Measurements from ENCODE around the gene IL15RA.
"Not testable (repeated sequence)": the region's sequence is repeated elsewhere in the genome, so short reads cannot be mapped to it uniquely, and the experiment has no call there.

The IL15RA gene

GRCh38 chr10:6006991-6007390 lies 29.6 kb upstream of the IL15RA start:
- Histone ChIP-seq H3K36me3 (ENCODE audit: control insufficient read depth in 1 of 2, insufficient read depth in 2 of 2, low read length in 2 of 2) (no peaks in the 10 kb centered on the region), H3K27me3 (ENCODE audit: control insufficient read depth in 1 of 2, insufficient read depth in 2 of 2, low read length in 2 of 2) (no peaks in the 10 kb centered on the region), H3K9ac (ENCODE audit: low read depth in 1 of 2, low read length in 2 of 2) (no peak overlapping the region), H3K4me1 (ENCODE audit: control insufficient read depth in 1 of 2, insufficient read depth in 2 of 2, low read length in 2 of 2) (no peaks in the 10 kb centered on the region), H3K9me3 (ENCODE audit: control insufficient read depth in 1 of 2, low read length in 2 of 2) (peaks cover 5 to 6% of the 10 kb centered on the region in 2 donors), H3K27ac (ENCODE audit: low read depth, low read length) (no peak overlapping the region), H3K4me3 (ENCODE audit: low read depth in 1 of 2, low read length in 2 of 2) (no peak overlapping the region)

GRCh38 chr10:6006546-6006945 lies 29.2 kb upstream of the IL15RA start:
- no peak overlapping the region for H3K27ac ChIP-seq (ENCODE audit: low read depth, low read length)
- no peaks in the 10 kb centered on the region for H3K4me1 ChIP-seq (ENCODE audit: control insufficient read depth in 1 of 2, insufficient read depth in 2 of 2, low read length in 2 of 2)

GRCh38 chr10:6005856-6006395 lies 28.6 kb upstream of the IL15RA start:
- Histone ChIP-seq H3K27ac (ENCODE audit: low read depth, low read length) (no peak overlapping the region), H3K9ac (ENCODE audit: low read depth in 1 of 2, low read length in 2 of 2) (no peak overlapping the region), H3K4me1 (ENCODE audit: control insufficient read depth in 1 of 2, insufficient read depth in 2 of 2, low read length in 2 of 2) (no peaks in the 10 kb centered on the region), H3K9me3 (ENCODE audit: control insufficient read depth in 1 of 2, low read length in 2 of 2) (peaks cover 5 to 6% of the 10 kb centered on the region in 2 donors), H3K27me3 (ENCODE audit: control insufficient read depth in 1 of 2, insufficient read depth in 2 of 2, low read length in 2 of 2) (no peaks in the 10 kb centered on the region), H3K4me3 (ENCODE audit: low read depth in 1 of 2, low read length in 2 of 2) (no peak overlapping the region), H3K36me3 (ENCODE audit: control insufficient read depth in 1 of 2, insufficient read depth in 2 of 2, low read length in 2 of 2) (no peaks in the 10 kb centered on the region)

More at GRCh38 chr10:6006546-6006945, 29.2 kb upstream of the IL15RA start:
- H3K27me3 ChIP-seq (ENCODE audit: control insufficient read depth in 1 of 2, insufficient read depth in 2 of 2, low read length in 2 of 2): no peaks in the 10 kb centered on the region
- no peak overlapping the region for H3K4me3 ChIP-seq (ENCODE audit: low read depth in 1 of 2, low read length in 2 of 2)
- no peaks in the 10 kb centered on the region for H3K36me3 ChIP-seq (ENCODE audit: control insufficient read depth in 1 of 2, insufficient read depth in 2 of 2, low read length in 2 of 2)
- peaks cover 5 to 6% of the 10 kb centered on the region in 2 donors for H3K9me3 ChIP-seq (ENCODE audit: control insufficient read depth in 1 of 2, low read length in 2 of 2)
- H3K9ac ChIP-seq (ENCODE audit: low read depth in 1 of 2, low read length in 2 of 2): no peak overlapping the region

- not testable (repeated sequence) for H3K9ac ChIP-seq (ENCODE audit: low read depth in 1 of 2, low read length in 2 of 2); H3K27ac ChIP-seq (ENCODE audit: low read depth, low read length); H3K27me3 ChIP-seq (ENCODE audit: control insufficient read depth in 1 of 2, insufficient read depth in 2 of 2, low read length in 2 of 2); H3K36me3 ChIP-seq (ENCODE audit: control insufficient read depth in 1 of 2, insufficient read depth in 2 of 2, low read length in 2 of 2); H3K4me1 ChIP-seq (ENCODE audit: control insufficient read depth in 1 of 2, insufficient read depth in 2 of 2, low read length in 2 of 2); H3K9me3 ChIP-seq (ENCODE audit: control insufficient read depth in 1 of 2, low read length in 2 of 2); H3K4me3 ChIP-seq (ENCODE audit: low read depth in 1 of 2, low read length in 2 of 2)
Measured at GRCh38 chr10:6005161-6005804, 27.9 kb upstream of the IL15RA start.

GRCh38 chr10:6002809-6003510 lies 25.6 kb upstream of the IL15RA start:
- Histone ChIP-seq H3K4me1 (ENCODE audit: control insufficient read depth in 1 of 2, insufficient read depth in 2 of 2, low read length in 2 of 2) (peaks cover 0 to 6% of the 10 kb centered on the region in 2 donors), H3K4me3 (ENCODE audit: low read depth in 1 of 2, low read length in 2 of 2) (no peak overlapping the region), H3K27ac (ENCODE audit: low read depth, low read length) (no peak overlapping the region), H3K36me3 (ENCODE audit: control insufficient read depth in 1 of 2, insufficient read depth in 2 of 2, low read length in 2 of 2) (no peaks in the 10 kb centered on the region), H3K27me3 (ENCODE audit: control insufficient read depth in 1 of 2, insufficient read depth in 2 of 2, low read length in 2 of 2) (no peaks in the 10 kb centered on the region), H3K9me3 (ENCODE audit: control insufficient read depth in 1 of 2, low read length in 2 of 2) (peaks cover 5 to 6% of the 10 kb centered on the region in 2 donors), H3K9ac (ENCODE audit: low read depth in 1 of 2, low read length in 2 of 2) (no peak overlapping the region)

GRCh38 chr10:5999440-6000165 lies 22.3 kb upstream of the IL15RA start:
- Histone ChIP-seq H3K4me1 (ENCODE audit: control insufficient read depth in 1 of 2, insufficient read depth in 2 of 2, low read length in 2 of 2) (peaks cover 0 to 6% of the 10 kb centered on the region in 2 donors), H3K27ac (ENCODE audit: low read depth, low read length) (no peak overlapping the region), H3K9me3 (ENCODE audit: control insufficient read depth in 1 of 2, low read length in 2 of 2) (no peaks in the 10 kb centered on the region), H3K4me3 (ENCODE audit: low read depth in 1 of 2, low read length in 2 of 2) (no peak overlapping the region), H3K36me3 (ENCODE audit: control insufficient read depth in 1 of 2, insufficient read depth in 2 of 2, low read length in 2 of 2) (no peaks in the 10 kb centered on the region), H3K27me3 (ENCODE audit: control insufficient read depth in 1 of 2, insufficient read depth in 2 of 2, low read length in 2 of 2) (no peaks in the 10 kb centered on the region), H3K9ac (ENCODE audit: low read depth in 1 of 2, low read length in 2 of 2) (no peak overlapping the region)

GRCh38 chr10:5996696-5997095 lies 19.4 kb upstream of the IL15RA start:
- no peaks in the 10 kb centered on the region for H3K27me3 ChIP-seq (ENCODE audit: control insufficient read depth in 1 of 2, insufficient read depth in 2 of 2, low read length in 2 of 2)
- H3K36me3 ChIP-seq (ENCODE audit: control insufficient read depth in 1 of 2, insufficient read depth in 2 of 2, low read length in 2 of 2): no peaks in the 10 kb centered on the region
- H3K4me3 ChIP-seq (ENCODE audit: low read depth in 1 of 2, low read length in 2 of 2): no peak overlapping the region
- H3K9me3 ChIP-seq (ENCODE audit: control insufficient read depth in 1 of 2, low read length in 2 of 2): peaks cover 5 to 8% of the 10 kb centered on the region in 2 donors
- H3K4me1 ChIP-seq (ENCODE audit: control insufficient read depth in 1 of 2, insufficient read depth in 2 of 2, low read length in 2 of 2): peaks cover 0 to 6% of the 10 kb centered on the region in 2 donors
- no peak overlapping the region for H3K9ac ChIP-seq (ENCODE audit: low read depth in 1 of 2, low read length in 2 of 2)
- H3K27ac ChIP-seq (ENCODE audit: low read depth, low read length): no peak overlapping the region

GRCh38 chr10:5992398-5992797 lies 15.1 kb upstream of the IL15RA start:
- Histone ChIP-seq H3K9ac (ENCODE audit: low read depth in 1 of 2, low read length in 2 of 2) (no peak overlapping the region), H3K4me1 (ENCODE audit: control insufficient read depth in 1 of 2, insufficient read depth in 2 of 2, low read length in 2 of 2) (no peaks in the 10 kb centered on the region), H3K27me3 (ENCODE audit: control insufficient read depth in 1 of 2, insufficient read depth in 2 of 2, low read length in 2 of 2) (no peaks in the 10 kb centered on the region), H3K36me3 (ENCODE audit: control insufficient read depth in 1 of 2, insufficient read depth in 2 of 2, low read length in 2 of 2) (no peaks in the 10 kb centered on the region), H3K27ac (ENCODE audit: low read depth, low read length) (no peak overlapping the region), H3K4me3 (ENCODE audit: low read depth in 1 of 2, low read length in 2 of 2) (no peak overlapping the region), H3K9me3 (ENCODE audit: control insufficient read depth in 1 of 2, low read length in 2 of 2) (peaks cover 7 to 14% of the 10 kb centered on the region in 2 donors)

GRCh38 chr10:5991708-5992107 lies 14.4 kb upstream of the IL15RA start:
- H3K9ac ChIP-seq (ENCODE audit: low read depth in 1 of 2, low read length in 2 of 2): no peak overlapping the region
- H3K27me3 ChIP-seq (ENCODE audit: control insufficient read depth in 1 of 2, insufficient read depth in 2 of 2, low read length in 2 of 2): no peaks in the 10 kb centered on the region
- H3K27ac ChIP-seq (ENCODE audit: low read depth, low read length): no peak overlapping the region
- H3K4me1 ChIP-seq (ENCODE audit: control insufficient read depth in 1 of 2, insufficient read depth in 2 of 2, low read length in 2 of 2): no peaks in the 10 kb centered on the region
- H3K36me3 ChIP-seq (ENCODE audit: control insufficient read depth in 1 of 2, insufficient read depth in 2 of 2, low read length in 2 of 2): no peaks in the 10 kb centered on the region
- no peak overlapping the region for H3K4me3 ChIP-seq (ENCODE audit: low read depth in 1 of 2, low read length in 2 of 2)
- peaks cover 7 to 14% of the 10 kb centered on the region in 2 donors for H3K9me3 ChIP-seq (ENCODE audit: control insufficient read depth in 1 of 2, low read length in 2 of 2)

GRCh38 chr10:5989756-5990155 lies 12.4 kb upstream of the IL15RA start:
- Histone ChIP-seq H3K36me3 (ENCODE audit: control insufficient read depth in 1 of 2, insufficient read depth in 2 of 2, low read length in 2 of 2) (no peaks in the 10 kb centered on the region), H3K27ac (ENCODE audit: low read depth, low read length) (no peak overlapping the region), H3K4me1 (ENCODE audit: control insufficient read depth in 1 of 2, insufficient read depth in 2 of 2, low read length in 2 of 2) (no peaks in the 10 kb centered on the region), H3K27me3 (ENCODE audit: control insufficient read depth in 1 of 2, insufficient read depth in 2 of 2, low read length in 2 of 2) (no peaks in the 10 kb centered on the region), H3K9ac (ENCODE audit: low read depth in 1 of 2, low read length in 2 of 2) (no peak overlapping the region), H3K9me3 (ENCODE audit: control insufficient read depth in 1 of 2, low read length in 2 of 2) (peaks cover 7 to 14% of the 10 kb centered on the region in 2 donors), H3K4me3 (ENCODE audit: low read depth in 1 of 2, low read length in 2 of 2) (no peak overlapping the region)
